Keratinocyte (primary cell): ENCODE measurements around the gene SNTG2. TPM values are rescaled to one million over a fixed set of nuclear protein-coding genes. Genes with fewer than 3 reads are reported as not detected.

Experiments
- DNase-seq: peaks from one replicate; pipeline ENCODE4 v3.0.0-alpha.2; 2011; ENCODE audit warnings: low read depth, missing footprints, low spot score
- FAIRE-seq: peaks from 2 replicates; lab custom pipeline; 2011; peaks lifted over from hg19 to GRCh38; lab: Jason Lieb, UNC
- H2AFZ ChIP-seq: 2 replicates; pipeline ENCODE4 v1.6.0; 2012; ENCODE audit warnings: low read length, control low read depth, inconsistent platforms; ENCODE audit not compliant: control insufficient read depth
- H3K27ac ChIP-seq: 2 replicates; pipeline ENCODE4 v1.5.1; 2011; ENCODE audit warnings: low read length; ENCODE audit not compliant: control insufficient read depth, insufficient read depth
- H3K27me3 ChIP-seq: 3 replicates; pipeline ENCODE4 v1.6.0; 2011; ENCODE audit warnings: low read length; ENCODE audit not compliant: control insufficient read depth, insufficient read depth; ENCODE audit errors: extremely low read depth
- H3K36me3 ChIP-seq, 2 experiments: 2 replicates in 1 of 2; 3 replicates in 1 of 2; pipeline ENCODE4 v1.5.1; 2011; ENCODE audit warnings: low read length in 2 of 2, mild to moderate bottlenecking in 1 of 2; ENCODE audit not compliant: control insufficient read depth in 2 of 2, insufficient read depth in 2 of 2; ENCODE audit errors: extremely low read depth in 1 of 2
- H3K4me1 ChIP-seq: 3 replicates; pipeline ENCODE4 v1.5.1; 2011; ENCODE audit warnings: low read length; ENCODE audit not compliant: control insufficient read depth, insufficient read depth; ENCODE audit errors: extremely low read depth
- H3K4me2 ChIP-seq: 3 replicates; pipeline ENCODE4 v1.6.0; 2011; ENCODE audit warnings: low read depth, low read length; ENCODE audit not compliant: control insufficient read depth, insufficient read depth; ENCODE audit errors: extremely low read depth
- H3K4me3 ChIP-seq, 3 experiments: fragments of 200-600 bp in 1 of 3; sonication (generic) in 1 of 3; 2 replicates in 2 of 3; 3 replicates in 1 of 3; pipeline ENCODE4 v1.5.1; 2011 to 2016; ENCODE audit warnings: low read length in 3 of 3, mild to moderate bottlenecking in 3 of 3, control low read depth in 2 of 3, inconsistent platforms in 1 of 3, low read depth in 1 of 3, mixed read lengths in 1 of 3, mixed run types in 1 of 3, moderate library complexity in 1 of 3; ENCODE audit not compliant: control insufficient read depth in 2 of 3, insufficient read depth in 2 of 3; ENCODE audit errors: extremely low read depth in 1 of 3
- H3K79me2 ChIP-seq: 2 replicates; pipeline ENCODE4 v1.6.0; 2012; ENCODE audit warnings: low read length; ENCODE audit not compliant: control insufficient read depth, insufficient read depth
- H3K9ac ChIP-seq: 3 replicates; pipeline ENCODE4 v1.6.0; 2011; ENCODE audit warnings: low read length; ENCODE audit not compliant: control insufficient read depth, insufficient read depth; ENCODE audit errors: extremely low read depth
- H3K9me1 ChIP-seq: 3 replicates; pipeline ENCODE4 v1.6.0; 2011; ENCODE audit warnings: low read length; ENCODE audit not compliant: control insufficient read depth, insufficient read depth; ENCODE audit errors: extremely low read depth
- H3K9me3 ChIP-seq: 2 replicates; pipeline ENCODE4 v1.5.1; 2012; ENCODE audit warnings: low read depth, low read length; ENCODE audit not compliant: control insufficient read depth
- H4K20me1 ChIP-seq: 3 replicates; pipeline ENCODE4 v1.6.0; 2011; ENCODE audit warnings: low read length; ENCODE audit not compliant: control insufficient read depth, insufficient read depth; ENCODE audit errors: extremely low read depth
- CTCF ChIP-seq, 3 experiments: IDR thresholded peaks in 1 of 3; conservative IDR thresholded peaks in 1 of 3; optimal IDR thresholded peaks in 1 of 3; 2 replicates in 2 of 3; 3 replicates in 1 of 3; pipeline versions ENCODE3 to v1.5.1; 2011; ENCODE audit warnings: low read length in 3 of 3, mild to moderate bottlenecking in 3 of 3, moderate library complexity in 2 of 3, control low read depth in 1 of 3, inconsistent platforms in 1 of 3; ENCODE audit not compliant: insufficient read depth in 2 of 3; ENCODE audit errors: extremely low read depth in 1 of 3
- EZH2 ChIP-seq: IDR thresholded peaks from one replicate; pipeline ENCODE4 v1.6.1; 2012; ENCODE audit warnings: inconsistent platforms, mild to moderate bottlenecking, low read length, moderate library complexity
- dilution Hi-C: fragments of 300-500 bp; cut with MboI; formaldehyde crosslinking; loops from one replicate; pipeline ENCODE4 v1.7.0; 2020; ENCODE audit warnings: low sequenced_read_pairs; ENCODE audit not compliant: extremely low pct_ligation_motif_present
- polyA plus RNA-seq, 5 experiments: library from polyadenylated mRNA; depleted of rRNA in 3 of 5; stranded (reverse) in 3 of 5; stranded (forward) in 1 of 5; unstranded in 1 of 5; fragments of >200 nt; gene quantifications; 1 replicate in 1 of 5; 2 replicates in 3 of 5; 3 replicates in 1 of 5; pipeline versions ENCODE4 v1.2.1 to v1.2.3, GENCODE V29; 2011 to 2012; ENCODE audit warnings: missing spikeins in 2 of 5, low read depth in 1 of 5, low replicate concordance in 1 of 5

Gene SNTG2
- polyA plus RNA-seq, 1 donor (not counting 4 experiments of a cell fraction or from before 2014, with no cell fraction given): not detected

- H3K9ac ChIP-seq: no peak overlapping the region
- no peaks in the 10 kb centered on the region for H3K27me3 ChIP-seq
- no peaks in the 10 kb centered on the region for H3K9me1 ChIP-seq
- no peak overlapping the region for H2AFZ ChIP-seq
- dilution Hi-C loops: no loop called here
- FAIRE-seq (no peak), DNase-seq (no peak)
- no peaks in the 10 kb centered on the region for H3K79me2 ChIP-seq
- no peaks in the 10 kb centered on the region for H4K20me1 ChIP-seq
- no peaks in the 10 kb centered on the region for H3K4me1 ChIP-seq
- H3K9me3 ChIP-seq: peaks cover 4% of the 10 kb centered on the region
- TF ChIP-seq EZH2 (no peak), CTCF (optimal IDR thresholded peaks at IDR 0.05 in 1 of 3, IDR thresholded peaks at IDR 0.05 in 1 of 3, conservative IDR thresholded peaks at IDR 0.05 in 1 of 3; ENCODE audit: extremely low read depth in 1 of 3, insufficient read depth in 2 of 3, low read length in 3 of 3) (no peak)
- H3K4me3 ChIP-seq: no peak overlapping the region
- no peaks in the 10 kb centered on the region for H3K36me3 ChIP-seq
- H3K27ac ChIP-seq: no peak overlapping the region
- H3K4me2 ChIP-seq: no peak overlapping the region
Observed at GRCh38 chr2:1305342-1306013, 354.8 kb downstream of the SNTG2 start.

GRCh38 chr2:1306014-1306686 lies 355.5 kb downstream of the SNTG2 start:
- no peaks in the 10 kb centered on the region for H3K9me1 ChIP-seq
- TF ChIP-seq EZH2 (no peak), CTCF (optimal IDR thresholded peaks at IDR 0.05 in 1 of 3, IDR thresholded peaks at IDR 0.05 in 1 of 3, conservative IDR thresholded peaks at IDR 0.05 in 1 of 3; ENCODE audit: extremely low read depth in 1 of 3, insufficient read depth in 2 of 3, low read length in 3 of 3) (no peak)
- no peak overlapping the region for H2AFZ ChIP-seq
- H3K27me3 ChIP-seq: no peaks in the 10 kb centered on the region
- H3K4me3 ChIP-seq: no peak overlapping the region
- H3K27ac ChIP-seq: no peak overlapping the region
- FAIRE-seq: no peak
- no peak overlapping the region for H3K4me2 ChIP-seq
- dilution Hi-C loops: no loop called here
- DNase-seq: no peak
- no peaks in the 10 kb centered on the region for H3K79me2 ChIP-seq
- H3K4me1 ChIP-seq: no peaks in the 10 kb centered on the region
- H3K9me3 ChIP-seq: peaks cover 4% of the 10 kb centered on the region
- H3K36me3 ChIP-seq: no peaks in the 10 kb centered on the region
- no peaks in the 10 kb centered on the region for H4K20me1 ChIP-seq
- H3K9ac ChIP-seq: no peak overlapping the region
